Upper lobe of left lung (tissue), 6 donors: ENCODE results near the gene RBBP6. TPM values are rescaled to one million over a fixed set of nuclear protein-coding genes. Genes with fewer than 3 reads are reported as not detected.

Experiments
- ATAC-seq, 2 donors: fragments of 200-7000 bp; cut with Tn5 transposase; one replicate each; pipeline ENCODE4 v1.9.1; 2022; ENCODE audit warnings: mild to moderate bottlenecking in 2 of 2, moderate library complexity in 2 of 2; ENCODE audit not compliant: low FRiP score in 2 of 2
- DNase-seq, 2 donors: peaks; one replicate each; pipeline ENCODE4 v3.0.0-alpha.2; 2019 to 2020
- H3K27ac ChIP-seq, 4 donors: fragments of 200-600 bp; sonication (generic); one replicate each; pipeline ENCODE4 v1.5.1; 2016 to 2019
- H3K27me3 ChIP-seq, 4 donors: fragments of 200-600 bp; sonication (generic); one replicate each; pipeline ENCODE4 v1.5.1; 2017 to 2019
- H3K36me3 ChIP-seq, 4 donors: fragments of 200-600 bp; sonication (generic); one replicate each; pipeline ENCODE4 v1.5.1; 2016 to 2019
- H3K4me1 ChIP-seq, 4 donors: fragments of 200-600 bp; sonication (generic); one replicate each; pipeline ENCODE4 v1.5.1; 2018 to 2019
- H3K4me3 ChIP-seq, 4 donors: fragments of 200-600 bp; sonication (generic); one replicate each; pipeline ENCODE4 v1.5.1; 2017 to 2019; ENCODE audit warnings: mild to moderate bottlenecking in 2 of 4, moderate library complexity in 1 of 4
- H3K9me3 ChIP-seq, 4 donors: fragments of 200-600 bp; sonication (generic); one replicate each; pipeline ENCODE4 v1.5.1; 2018 to 2019
- EP300 ChIP-seq, 4 donors: sonication (generic); formaldehyde crosslinking; IDR thresholded peaks; one replicate each; pipeline ENCODE4 v1.5.1; 2017; ENCODE audit warnings: antibody characterized with exemption in 4 of 4, control low read depth in 2 of 4
- POLR2A ChIP-seq, 4 donors: fragments of 450-650 bp; IDR thresholded peaks; one replicate each; pipeline ENCODE4 v1.5.1; 2016 to 2017; ENCODE audit warnings: antibody characterized with exemption in 4 of 4, mild to moderate bottlenecking in 2 of 4
- POLR2AphosphoS5 ChIP-seq, 2 donors: sonication (generic); formaldehyde crosslinking; IDR thresholded peaks; one replicate each; pipeline ENCODE4 v1.5.1; 2017; ENCODE audit warnings: antibody characterized with exemption in 2 of 2
- WGBS, 2 donors: methylation state at CpG; one replicate each; pipeline ENCODE4 v1.1.5; 2017 to 2018; 5-methylcytosine and 5-hydroxymethylcytosine counted together
- total RNA-seq, 6 donors: library from RNA; depleted of rRNA in 4 of 6; stranded (reverse); fragments of >200 nt in 4 of 6; gene quantifications; one replicate each; pipeline versions ENCODE4 v1.1.0 to v1.2.1, GENCODE V29; 2016 to 2021
- TF ChIP-seq, protein P1 (sequence below), 6 experiments: fragments of 450-650 bp in 4 of 6; fragments of 200-600 bp in 2 of 6; sonication (generic) in 2 of 6; IDR thresholded peaks; one replicate each; pipeline ENCODE4 v1.5.1; 2016 to 2019; ENCODE audit warnings: antibody characterized with exemption in 6 of 6
- donor health status: DM: no; HTN: no; CAD: no; lungs with moderate emphysema.
- donor health status: DM: no; HTN: yes; CAD: no; lungs with severe emphysema.

Gene RBBP6
- total RNA-seq, 6 donors from 2014 or later, result 40.9 to 79.5 (median 45.4) TPM

DNA sequence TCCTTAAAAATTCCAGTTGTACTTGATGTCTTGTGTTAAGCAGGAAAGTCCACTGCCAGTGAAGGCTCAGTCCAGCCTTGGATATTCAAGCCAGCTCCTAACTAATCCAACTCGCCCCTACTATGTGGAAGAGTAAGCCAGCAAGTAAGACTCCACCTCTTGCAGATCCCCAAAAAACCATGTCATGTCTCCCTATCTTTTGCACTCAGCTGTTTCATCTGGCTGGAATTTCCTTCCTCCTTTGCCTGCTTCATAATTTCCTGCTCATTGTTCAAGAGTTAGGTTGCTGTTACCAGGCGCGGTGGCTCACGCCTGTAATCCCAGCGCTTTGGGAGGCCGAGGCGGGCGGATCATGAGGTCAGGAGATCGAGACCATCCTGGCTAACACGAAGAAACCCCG, 37.8 kb downstream of the RBBP6 start:
- no peak for TF ChIP-seq POLR2AphosphoS5 (IDR thresholded peaks at IDR 0.05)
- no peak for TF ChIP-seq EP300 (IDR thresholded peaks at IDR 0.05)
- TF ChIP-seq POLR2A (IDR thresholded peaks at IDR 0.05), result no peak
- TF ChIP-seq, protein P1, sequence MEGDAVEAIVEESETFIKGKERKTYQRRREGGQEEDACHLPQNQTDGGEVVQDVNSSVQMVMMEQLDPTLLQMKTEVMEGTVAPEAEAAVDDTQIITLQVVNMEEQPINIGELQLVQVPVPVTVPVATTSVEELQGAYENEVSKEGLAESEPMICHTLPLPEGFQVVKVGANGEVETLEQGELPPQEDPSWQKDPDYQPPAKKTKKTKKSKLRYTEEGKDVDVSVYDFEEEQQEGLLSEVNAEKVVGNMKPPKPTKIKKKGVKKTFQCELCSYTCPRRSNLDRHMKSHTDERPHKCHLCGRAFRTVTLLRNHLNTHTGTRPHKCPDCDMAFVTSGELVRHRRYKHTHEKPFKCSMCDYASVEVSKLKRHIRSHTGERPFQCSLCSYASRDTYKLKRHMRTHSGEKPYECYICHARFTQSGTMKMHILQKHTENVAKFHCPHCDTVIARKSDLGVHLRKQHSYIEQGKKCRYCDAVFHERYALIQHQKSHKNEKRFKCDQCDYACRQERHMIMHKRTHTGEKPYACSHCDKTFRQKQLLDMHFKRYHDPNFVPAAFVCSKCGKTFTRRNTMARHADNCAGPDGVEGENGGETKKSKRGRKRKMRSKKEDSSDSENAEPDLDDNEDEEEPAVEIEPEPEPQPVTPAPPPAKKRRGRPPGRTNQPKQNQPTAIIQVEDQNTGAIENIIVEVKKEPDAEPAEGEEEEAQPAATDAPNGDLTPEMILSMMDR (IDR thresholded peaks at IDR 0.05), result no peak
- H3K4me3 ChIP-seq, result no peak overlapping the region
- peaks cover 0 to 9% (median 0%) of the 10 kb centered on the region in 4 donors for H3K9me3 ChIP-seq
- 73 to 89% methylated on average over 11 of the region's 11 CpGs for WGBS, 2 donors
- H3K4me1 ChIP-seq, result no peaks in the 10 kb centered on the region
- ATAC-seq (no peak), DNase-seq (peak in 1 of 2 donors; percentile 18)
- H3K27me3 ChIP-seq, result no peaks in the 10 kb centered on the region
- H3K36me3 ChIP-seq, result peaks cover 0 to 4% (median 0%) of the 10 kb centered on the region in 4 donors
- no peak overlapping the region for H3K27ac ChIP-seq

DNA sequence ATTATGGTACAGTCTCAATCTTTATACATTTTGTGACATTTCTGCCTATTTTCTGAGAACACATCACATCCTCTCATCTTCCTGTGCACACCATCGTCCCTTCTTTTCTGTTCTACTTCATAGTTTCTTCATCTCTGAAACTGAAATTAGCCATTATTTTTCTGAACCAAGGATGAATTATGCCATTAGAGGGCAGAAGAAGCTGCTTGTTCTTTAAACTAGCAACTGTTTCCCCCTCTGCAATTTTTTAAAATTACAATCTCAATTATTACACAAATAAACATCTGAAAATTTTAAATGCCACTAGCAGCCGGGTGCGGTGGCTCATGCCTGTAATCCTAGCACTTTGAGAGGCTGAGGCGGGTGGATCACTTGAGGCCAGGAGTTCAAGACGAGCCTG, 41.3 kb downstream of the RBBP6 start:
- Histone ChIP-seq H3K4me1 (no peaks in the 10 kb centered on the region), H3K27me3 (no peaks in the 10 kb centered on the region), H3K4me3 (no peak overlapping the region), H3K9me3 (no peaks in the 10 kb centered on the region), H3K27ac (no peak overlapping the region), H3K36me3 (no peaks in the 10 kb centered on the region)
- 62 to 68% methylated on average over 5 of the region's 5 CpGs for WGBS, 2 donors
- ATAC-seq (no peak), DNase-seq (no peak)
- TF ChIP-seq, protein P1 (IDR thresholded peaks at IDR 0.05), result peak in 2 of 6 experiments; percentile 6 to 7
- no peak for TF ChIP-seq POLR2AphosphoS5 (IDR thresholded peaks at IDR 0.05)

DNA sequence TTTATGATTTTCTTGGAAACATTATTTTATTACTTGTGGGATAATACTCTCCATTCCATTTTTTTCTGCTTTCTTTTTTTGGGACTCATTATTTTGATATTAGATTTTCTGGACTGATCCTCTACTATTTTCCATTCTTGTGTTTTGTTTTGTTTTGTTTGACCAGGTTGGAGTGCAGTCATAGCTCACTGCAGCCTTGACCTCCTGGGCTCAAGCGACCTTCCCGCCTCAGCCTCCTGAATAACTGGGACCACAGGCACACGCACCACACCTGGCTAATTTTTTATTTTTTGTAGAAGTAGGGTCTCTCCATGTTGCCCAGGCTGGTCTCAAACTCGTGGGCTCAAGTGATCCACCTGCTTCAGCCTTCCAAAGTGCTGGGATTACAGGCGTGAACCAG, 44.1 kb downstream of the RBBP6 start:
- DNase-seq, result no peak
- no peak for TF ChIP-seq EP300 (IDR thresholded peaks at IDR 0.05)
- TF ChIP-seq POLR2AphosphoS5 (IDR thresholded peaks at IDR 0.05), result no peak
- no peak for TF ChIP-seq POLR2A (IDR thresholded peaks at IDR 0.05)
- TF ChIP-seq, protein P1 (IDR thresholded peaks at IDR 0.05), result no peak
- Histone ChIP-seq H3K27ac (no peak overlapping the region), H3K27me3 (no peaks in the 10 kb centered on the region), H3K36me3 (no peaks in the 10 kb centered on the region), H3K4me1 (no peaks in the 10 kb centered on the region), H3K4me3 (no peak overlapping the region), H3K9me3 (no peaks in the 10 kb centered on the region)
- WGBS, 2 donors, result 77 to 84% methylated on average over 5 of the region's 5 CpGs
- ATAC-seq, result no peak

DNA sequence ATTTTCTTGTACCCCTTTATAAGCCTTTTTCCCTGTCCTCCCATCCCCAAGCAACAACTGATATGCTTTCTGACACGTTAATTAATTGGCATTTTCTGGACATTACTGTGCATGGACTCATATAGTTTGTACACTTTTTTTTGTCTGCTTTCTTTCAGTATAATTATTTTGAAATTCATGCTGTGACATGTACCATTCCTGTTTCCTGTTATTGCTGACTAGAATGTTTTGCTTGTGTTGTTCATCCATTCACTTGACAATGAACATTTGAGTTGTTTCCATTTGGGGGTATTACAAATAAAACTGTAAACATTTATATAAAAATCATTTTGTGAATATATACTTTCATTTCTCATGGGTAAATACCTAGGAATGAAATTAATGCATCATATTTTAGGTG, 50.6 kb downstream of the RBBP6 start:
- H3K4me3 ChIP-seq, result no peak overlapping the region
- DNase-seq, result no peak
- no peaks in the 10 kb centered on the region for H3K4me1 ChIP-seq
- 75 to 87% methylated on average over 1 of the region's 1 CpG for WGBS, 2 donors
- TF ChIP-seq EP300 (IDR thresholded peaks at IDR 0.05) (no peak), POLR2AphosphoS5 (IDR thresholded peaks at IDR 0.05) (no peak), POLR2A (IDR thresholded peaks at IDR 0.05) (no peak)
- TF ChIP-seq, protein P1 (IDR thresholded peaks at IDR 0.05), result no peak
- no peak overlapping the region for H3K27ac ChIP-seq
- no peak for ATAC-seq
- no peaks in the 10 kb centered on the region for H3K9me3 ChIP-seq
- H3K36me3 ChIP-seq, result no peaks in the 10 kb centered on the region
- H3K27me3 ChIP-seq, result no peaks in the 10 kb centered on the region

DNA sequence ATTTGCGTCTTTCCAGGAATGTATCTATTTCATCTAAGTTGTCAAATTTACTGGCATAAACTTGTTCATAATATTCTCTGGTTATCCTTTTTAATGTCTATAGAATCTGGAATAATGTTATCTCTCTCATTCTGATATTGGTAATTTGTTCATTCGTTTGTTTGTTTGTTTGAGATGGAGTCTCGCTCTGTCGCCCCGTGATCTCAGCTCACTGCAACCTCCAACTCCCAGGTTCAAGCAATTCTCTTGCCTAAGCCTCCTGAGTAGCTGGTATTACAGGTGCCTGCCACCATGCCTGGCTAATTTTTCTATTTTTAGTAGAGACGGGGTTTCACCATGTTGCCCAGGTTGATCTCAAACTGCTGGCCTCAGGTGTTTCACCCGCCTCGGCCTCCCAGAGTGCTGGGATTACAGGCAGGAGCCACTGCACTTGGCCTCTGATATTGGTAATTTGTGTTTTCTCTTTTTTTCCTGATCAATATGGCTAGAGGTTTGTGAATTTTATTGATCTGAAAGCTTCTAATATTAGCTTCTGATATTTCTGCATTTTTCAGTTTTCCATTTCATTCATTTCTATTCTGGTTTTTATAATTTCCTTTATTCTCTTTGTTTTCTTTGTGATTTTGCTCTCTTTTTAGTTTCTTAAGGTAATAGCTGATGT, 59.5 kb downstream of the RBBP6 start:
- DNase-seq, result no peak
- WGBS, 2 donors, result 91 to 92% methylated on average over 8 of the region's 8 CpGs

More for the DNA sequence above, 59.5 kb downstream of the RBBP6 start:
- H3K9me3 ChIP-seq, result no peaks in the 10 kb centered on the region
- H3K27ac ChIP-seq, result no peak overlapping the region
- no peaks in the 10 kb centered on the region for H3K4me1 ChIP-seq
- H3K27me3 ChIP-seq, result no peaks in the 10 kb centered on the region
- no peaks in the 10 kb centered on the region for H3K36me3 ChIP-seq
- H3K4me3 ChIP-seq, result no peak overlapping the region
- no peak for ATAC-seq
- TF ChIP-seq POLR2AphosphoS5 (IDR thresholded peaks at IDR 0.05) (no peak), POLR2A (IDR thresholded peaks at IDR 0.05) (no peak), EP300 (IDR thresholded peaks at IDR 0.05) (no peak)
- TF ChIP-seq, protein P1 (IDR thresholded peaks at IDR 0.05), result no peak
